GM21381 (cell line): ENCODE results near the gene MCCD1.

Source experiments
- ATAC-seq: cut with Tn5 transposase; IDR thresholded peaks from one replicate; pipeline ENCODE4 v1.9.1; 2021; ENCODE audit warnings: mild to moderate bottlenecking, moderate library complexity; ENCODE audit not compliant: unreplicated experiment

MCCD1 gene

DNA sequence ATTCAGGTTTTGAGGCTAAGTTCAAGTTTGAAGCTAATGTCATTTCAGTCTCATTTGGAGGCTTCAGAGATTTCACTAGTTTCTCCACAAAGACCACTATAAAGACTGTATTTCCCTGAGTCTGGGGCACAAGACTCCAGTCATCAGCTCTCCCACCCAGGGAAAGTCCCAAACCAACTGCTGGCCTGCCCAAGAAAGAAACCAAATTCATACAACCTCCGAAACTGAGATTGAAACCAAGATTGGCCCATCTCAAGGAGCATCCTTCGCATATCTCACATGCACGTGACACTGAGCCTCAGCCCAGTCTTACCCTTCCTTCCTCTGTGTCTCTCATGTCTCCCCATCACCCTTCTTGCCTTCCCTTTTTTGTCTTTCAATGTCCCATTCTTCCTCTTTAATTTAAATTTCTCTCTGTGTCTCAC is 39.8 kb downstream of the MCCD1 start:
- peak; percentile 59 for ATAC-seq

DNA sequence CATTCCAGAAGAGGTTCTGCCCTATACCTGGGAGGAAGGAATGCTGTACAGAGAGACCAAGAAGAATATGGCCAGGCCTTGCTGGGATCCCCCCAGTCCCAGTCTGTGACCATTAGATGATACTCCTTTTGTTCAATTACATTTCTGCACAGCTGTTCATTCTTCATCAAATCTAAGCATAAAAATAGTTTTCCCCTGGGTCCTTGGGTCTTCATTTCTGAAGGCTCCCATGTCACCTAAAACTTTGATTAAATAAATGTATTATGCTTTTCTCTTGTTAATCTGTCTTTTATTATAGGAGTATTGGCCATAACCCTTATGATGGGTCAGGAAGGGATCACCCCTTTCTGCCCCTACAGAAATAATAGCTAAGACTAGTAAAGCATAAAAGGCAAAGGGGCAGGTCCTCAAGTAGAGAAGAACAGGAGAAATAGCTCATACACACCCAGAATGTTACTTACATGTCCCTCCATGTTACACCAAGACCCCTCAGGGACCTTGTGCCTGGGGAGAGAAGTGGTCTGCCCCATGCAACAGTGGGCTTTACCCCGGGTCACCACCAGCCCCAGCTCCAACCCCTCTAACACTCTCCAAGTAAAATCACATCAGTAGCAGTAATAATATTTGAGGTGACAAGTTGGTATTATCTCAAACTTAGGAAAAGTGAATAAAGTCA is 41.2 kb downstream of the MCCD1 start:
- ATAC-seq, result no peak

DNA sequence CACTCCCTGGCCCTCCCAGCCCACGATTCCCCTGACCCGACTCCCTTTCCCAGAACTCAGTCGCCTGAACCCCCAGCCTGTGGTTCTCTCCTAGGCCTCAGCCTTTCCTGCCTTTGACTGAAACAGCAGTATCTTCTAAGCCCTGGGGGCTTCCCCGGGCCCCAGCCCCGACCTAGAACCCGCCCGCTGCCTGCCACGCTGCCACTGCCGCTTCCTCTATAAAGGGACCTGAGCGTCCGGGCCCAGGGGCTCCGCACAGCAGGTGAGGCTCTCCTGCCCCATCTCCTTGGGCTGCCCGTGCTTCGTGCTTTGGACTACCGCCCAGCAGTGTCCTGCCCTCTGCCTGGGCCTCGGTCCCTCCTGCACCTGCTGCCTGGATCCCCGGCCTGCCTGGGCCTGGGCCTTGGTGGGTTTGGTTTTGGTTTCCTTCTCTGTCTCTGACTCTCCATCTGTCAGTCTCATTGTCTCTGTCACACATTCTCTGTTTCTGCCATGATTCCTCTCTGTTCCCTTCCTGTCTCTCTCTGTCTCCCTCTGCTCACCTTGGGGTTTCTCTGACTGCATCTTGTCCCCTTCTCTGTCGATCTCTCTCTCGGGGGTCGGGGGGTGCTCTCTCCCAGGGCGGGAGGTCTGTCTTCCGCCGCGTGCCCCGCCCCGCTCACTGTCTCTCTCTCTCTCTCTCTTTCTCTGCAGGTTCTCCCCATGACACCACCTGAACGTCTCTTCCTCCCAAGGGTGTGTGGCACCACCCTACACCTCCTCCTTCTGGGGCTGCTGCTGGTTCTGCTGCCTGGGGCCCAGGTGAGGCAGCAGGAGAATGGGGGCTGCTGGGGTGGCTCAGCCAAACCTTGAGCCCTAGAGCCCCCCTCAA is 43.5 kb downstream of the MCCD1 start, which contains the start of gene LTA:
LTA (plus strand) TSS at position 249 of the 871 bp plus-strand sequence; CDS start at position 703, 454 bp downstream.
- no peak for ATAC-seq

DNA sequence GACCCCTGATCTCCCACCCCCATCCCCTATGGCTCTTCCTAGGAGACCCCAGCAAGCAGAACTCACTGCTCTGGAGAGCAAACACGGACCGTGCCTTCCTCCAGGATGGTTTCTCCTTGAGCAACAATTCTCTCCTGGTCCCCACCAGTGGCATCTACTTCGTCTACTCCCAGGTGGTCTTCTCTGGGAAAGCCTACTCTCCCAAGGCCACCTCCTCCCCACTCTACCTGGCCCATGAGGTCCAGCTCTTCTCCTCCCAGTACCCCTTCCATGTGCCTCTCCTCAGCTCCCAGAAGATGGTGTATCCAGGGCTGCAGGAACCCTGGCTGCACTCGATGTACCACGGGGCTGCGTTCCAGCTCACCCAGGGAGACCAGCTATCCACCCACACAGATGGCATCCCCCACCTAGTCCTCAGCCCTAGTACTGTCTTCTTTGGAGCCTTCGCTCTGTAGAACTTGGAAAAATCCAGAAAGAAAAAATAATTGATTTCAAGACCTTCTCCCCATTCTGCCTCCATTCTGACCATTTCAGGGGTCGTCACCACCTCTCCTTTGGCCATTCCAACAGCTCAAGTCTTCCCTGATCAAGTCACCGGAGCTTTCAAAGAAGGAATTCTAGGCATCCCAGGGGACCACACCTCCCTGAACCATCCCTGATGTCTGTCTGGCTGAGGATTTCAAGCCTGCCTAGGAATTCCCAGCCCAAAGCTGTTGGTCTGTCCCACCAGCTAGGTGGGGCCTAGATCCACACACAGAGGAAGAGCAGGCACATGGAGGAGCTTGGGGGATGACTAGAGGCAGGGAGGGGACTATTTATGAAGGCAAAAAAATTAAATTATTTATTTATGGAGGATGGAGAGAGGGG is 44.7 kb downstream of the MCCD1 start:
- no peak for ATAC-seq

DNA sequence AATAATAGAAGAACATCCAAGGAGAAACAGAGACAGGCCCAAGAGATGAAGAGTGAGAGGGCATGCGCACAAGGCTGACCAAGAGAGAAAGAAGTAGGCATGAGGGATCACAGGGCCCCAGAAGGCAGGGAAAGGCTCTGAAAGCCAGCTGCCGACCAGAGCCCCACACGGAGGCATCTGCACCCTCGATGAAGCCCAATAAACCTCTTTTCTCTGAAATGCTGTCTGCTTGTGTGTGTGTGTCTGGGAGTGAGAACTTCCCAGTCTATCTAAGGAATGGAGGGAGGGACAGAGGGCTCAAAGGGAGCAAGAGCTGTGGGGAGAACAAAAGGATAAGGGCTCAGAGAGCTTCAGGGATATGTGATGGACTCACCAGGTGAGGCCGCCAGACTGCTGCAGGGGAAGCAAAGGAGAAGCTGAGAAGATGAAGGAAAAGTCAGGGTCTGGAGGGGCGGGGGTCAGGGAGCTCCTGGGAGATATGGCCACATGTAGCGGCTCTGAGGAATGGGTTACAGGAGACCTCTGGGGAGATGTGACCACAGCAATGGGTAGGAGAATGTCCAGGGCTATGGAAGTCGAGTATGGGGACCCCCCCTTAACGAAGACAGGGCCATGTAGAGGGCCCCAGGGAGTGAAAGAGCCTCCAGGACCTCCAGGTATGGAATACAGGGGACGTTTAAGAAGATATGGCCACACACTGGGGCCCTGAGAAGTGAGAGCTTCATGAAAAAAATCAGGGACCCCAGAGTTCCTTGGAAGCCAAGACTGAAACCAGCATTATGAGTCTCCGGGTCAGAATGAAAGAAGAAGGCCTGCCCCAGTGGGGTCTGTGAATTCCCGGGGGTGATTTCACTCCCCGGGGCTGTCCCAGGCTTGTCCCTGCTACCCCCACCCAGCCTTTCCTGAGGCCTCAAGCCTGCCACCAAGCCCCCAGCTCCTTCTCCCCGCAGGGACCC is 45.6 kb downstream of the MCCD1 start:
- no peak for ATAC-seq

DNA sequence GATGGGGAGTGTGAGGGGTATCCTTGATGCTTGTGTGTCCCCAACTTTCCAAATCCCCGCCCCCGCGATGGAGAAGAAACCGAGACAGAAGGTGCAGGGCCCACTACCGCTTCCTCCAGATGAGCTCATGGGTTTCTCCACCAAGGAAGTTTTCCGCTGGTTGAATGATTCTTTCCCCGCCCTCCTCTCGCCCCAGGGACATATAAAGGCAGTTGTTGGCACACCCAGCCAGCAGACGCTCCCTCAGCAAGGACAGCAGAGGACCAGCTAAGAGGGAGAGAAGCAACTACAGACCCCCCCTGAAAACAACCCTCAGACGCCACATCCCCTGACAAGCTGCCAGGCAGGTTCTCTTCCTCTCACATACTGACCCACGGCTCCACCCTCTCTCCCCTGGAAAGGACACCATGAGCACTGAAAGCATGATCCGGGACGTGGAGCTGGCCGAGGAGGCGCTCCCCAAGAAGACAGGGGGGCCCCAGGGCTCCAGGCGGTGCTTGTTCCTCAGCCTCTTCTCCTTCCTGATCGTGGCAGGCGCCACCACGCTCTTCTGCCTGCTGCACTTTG is 46.7 kb downstream of the MCCD1 start, which contains the start of gene TNF:
TNF (plus strand) TSS at position 231 of the 567 bp plus-strand sequence; CDS start at position 408, 177 bp downstream.
- no peak for ATAC-seq

DNA sequence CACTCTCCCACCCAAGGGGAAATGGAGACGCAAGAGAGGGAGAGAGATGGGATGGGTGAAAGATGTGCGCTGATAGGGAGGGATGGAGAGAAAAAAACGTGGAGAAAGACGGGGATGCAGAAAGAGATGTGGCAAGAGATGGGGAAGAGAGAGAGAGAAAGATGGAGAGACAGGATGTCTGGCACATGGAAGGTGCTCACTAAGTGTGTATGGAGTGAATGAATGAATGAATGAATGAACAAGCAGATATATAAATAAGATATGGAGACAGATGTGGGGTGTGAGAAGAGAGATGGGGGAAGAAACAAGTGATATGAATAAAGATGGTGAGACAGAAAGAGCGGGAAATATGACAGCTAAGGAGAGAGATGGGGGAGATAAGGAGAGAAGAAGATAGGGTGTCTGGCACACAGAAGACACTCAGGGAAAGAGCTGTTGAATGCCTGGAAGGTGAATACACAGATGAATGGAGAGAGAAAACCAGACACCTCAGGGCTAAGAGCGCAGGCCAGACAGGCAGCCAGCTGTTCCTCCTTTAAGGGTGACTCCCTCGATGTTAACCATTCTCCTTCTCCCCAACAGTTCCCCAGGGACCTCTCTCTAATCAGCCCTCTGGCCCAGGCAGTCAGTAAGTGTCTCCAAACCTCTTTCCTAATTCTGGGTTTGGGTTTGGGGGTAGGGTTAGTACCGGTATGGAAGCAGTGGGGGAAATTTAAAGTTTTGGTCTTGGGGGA is 47.4 kb downstream of the MCCD1 start:
- no peak for ATAC-seq

DNA sequence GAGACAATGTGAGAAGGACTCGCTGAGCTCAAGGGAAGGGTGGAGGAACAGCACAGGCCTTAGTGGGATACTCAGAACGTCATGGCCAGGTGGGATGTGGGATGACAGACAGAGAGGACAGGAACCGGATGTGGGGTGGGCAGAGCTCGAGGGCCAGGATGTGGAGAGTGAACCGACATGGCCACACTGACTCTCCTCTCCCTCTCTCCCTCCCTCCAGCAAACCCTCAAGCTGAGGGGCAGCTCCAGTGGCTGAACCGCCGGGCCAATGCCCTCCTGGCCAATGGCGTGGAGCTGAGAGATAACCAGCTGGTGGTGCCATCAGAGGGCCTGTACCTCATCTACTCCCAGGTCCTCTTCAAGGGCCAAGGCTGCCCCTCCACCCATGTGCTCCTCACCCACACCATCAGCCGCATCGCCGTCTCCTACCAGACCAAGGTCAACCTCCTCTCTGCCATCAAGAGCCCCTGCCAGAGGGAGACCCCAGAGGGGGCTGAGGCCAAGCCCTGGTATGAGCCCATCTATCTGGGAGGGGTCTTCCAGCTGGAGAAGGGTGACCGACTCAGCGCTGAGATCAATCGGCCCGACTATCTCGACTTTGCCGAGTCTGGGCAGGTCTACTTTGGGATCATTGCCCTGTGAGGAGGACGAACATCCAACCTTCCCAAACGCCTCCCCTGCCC is 48.3 kb downstream of the MCCD1 start:
- no peak for ATAC-seq

DNA sequence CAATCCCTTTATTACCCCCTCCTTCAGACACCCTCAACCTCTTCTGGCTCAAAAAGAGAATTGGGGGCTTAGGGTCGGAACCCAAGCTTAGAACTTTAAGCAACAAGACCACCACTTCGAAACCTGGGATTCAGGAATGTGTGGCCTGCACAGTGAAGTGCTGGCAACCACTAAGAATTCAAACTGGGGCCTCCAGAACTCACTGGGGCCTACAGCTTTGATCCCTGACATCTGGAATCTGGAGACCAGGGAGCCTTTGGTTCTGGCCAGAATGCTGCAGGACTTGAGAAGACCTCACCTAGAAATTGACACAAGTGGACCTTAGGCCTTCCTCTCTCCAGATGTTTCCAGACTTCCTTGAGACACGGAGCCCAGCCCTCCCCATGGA is 48.8 kb downstream of the MCCD1 start:
- no peak for ATAC-seq

DNA sequence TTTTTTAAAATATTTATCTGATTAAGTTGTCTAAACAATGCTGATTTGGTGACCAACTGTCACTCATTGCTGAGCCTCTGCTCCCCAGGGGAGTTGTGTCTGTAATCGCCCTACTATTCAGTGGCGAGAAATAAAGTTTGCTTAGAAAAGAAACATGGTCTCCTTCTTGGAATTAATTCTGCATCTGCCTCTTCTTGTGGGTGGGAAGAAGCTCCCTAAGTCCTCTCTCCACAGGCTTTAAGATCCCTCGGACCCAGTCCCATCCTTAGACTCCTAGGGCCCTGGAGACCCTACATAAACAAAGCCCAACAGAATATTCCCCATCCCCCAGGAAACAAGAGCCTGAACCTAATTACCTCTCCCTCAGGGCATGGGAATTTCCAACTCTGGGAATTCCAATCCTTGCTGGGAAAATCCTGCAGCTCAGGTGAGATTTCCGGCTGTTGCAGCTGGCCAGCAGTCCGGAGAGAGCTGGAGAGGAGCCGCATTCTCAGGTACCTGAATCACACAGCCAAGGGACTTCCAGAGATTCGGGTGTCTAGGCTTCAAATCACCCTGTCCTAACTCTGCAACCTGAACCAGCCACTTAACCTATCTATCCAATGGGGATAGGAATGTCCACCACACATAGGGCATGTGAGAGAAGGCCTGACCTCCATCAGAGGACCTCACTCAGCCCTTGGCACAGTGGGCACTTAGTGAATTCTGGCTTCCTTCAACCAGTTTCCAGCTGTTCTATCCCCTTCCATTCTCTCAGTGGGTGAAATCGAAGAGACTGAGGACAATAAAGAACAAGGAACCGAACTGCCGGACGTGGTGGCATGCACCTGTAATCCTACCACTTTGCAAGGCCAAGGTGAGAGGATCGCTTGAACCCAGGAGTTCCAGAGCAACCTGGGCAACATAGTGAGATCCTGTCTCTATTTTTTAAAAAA is 49.7 kb downstream of the MCCD1 start:
- no peak for ATAC-seq

DNA sequence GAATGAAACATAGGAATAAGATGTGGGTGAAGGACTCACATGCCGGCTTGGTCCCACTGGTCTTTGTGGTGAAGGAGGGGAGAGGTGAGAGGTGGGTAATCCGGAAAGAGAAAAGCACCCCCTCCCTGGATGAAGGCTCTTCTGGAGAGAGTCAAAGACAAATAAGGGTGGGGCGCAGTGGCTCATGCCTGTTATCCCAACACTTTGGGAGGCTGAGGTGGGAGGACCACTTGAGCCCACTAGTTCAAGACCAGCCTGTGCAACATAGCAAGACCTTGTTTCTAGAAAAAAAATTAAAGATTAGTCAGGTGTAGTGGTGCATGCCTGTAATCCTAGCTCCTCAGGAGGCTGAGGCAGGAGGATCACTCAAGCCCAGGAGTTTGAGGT is 50.4 kb downstream of the MCCD1 start:
- ATAC-seq, result no peak
